ENCODE measurements around the gene ADD3. TPM values are rescaled to one million over a fixed set of nuclear protein-coding genes. Genes with fewer than 3 reads are reported as not detected.

Gene ADD3
- total and polyA plus RNA-seq, 2 of the 13 experiments (the other 11 are each of a cell fraction or from before 2014, with no cell fraction given) = 44.7 to 57.5 TPM

DNA sequence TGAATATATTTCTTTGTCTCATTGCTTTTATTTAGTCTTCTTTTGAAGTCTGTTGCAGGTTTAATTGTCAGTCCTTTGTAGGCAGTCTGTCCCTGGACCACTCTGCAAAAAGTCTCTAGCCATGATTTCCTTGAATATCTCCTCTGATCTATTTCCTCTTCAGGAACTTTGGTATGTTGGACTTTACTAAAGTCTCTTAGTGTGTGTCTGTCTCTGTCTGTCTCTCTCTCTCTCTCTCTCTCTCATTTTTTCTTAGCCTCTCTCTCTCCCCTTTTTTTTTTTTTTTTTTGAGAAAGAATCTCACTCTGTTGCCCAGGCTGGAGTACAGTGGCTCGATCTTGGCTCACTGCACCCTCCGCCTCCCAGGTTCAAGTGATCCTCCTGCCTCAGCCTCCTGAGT lies 57.5 kb downstream of the ADD3 start (continued):
- TF ChIP-seq, protein P1, sequence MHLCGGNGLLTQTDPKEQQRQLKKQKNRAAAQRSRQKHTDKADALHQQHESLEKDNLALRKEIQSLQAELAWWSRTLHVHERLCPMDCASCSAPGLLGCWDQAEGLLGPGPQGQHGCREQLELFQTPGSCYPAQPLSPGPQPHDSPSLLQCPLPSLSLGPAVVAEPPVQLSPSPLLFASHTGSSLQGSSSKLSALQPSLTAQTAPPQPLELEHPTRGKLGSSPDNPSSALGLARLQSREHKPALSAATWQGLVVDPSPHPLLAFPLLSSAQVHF (CRISPR knock-in tag; IDR thresholded peaks at IDR 0.05) = no peak
- TF ChIP-seq ZNF616 (CRISPR knock-in tag; IDR thresholded peaks at IDR 0.05; ENCODE audit: low read depth) (no peak), PHF21A (CRISPR knock-in tag; IDR thresholded peaks at IDR 0.05) (no peak), ZNF619 (CRISPR knock-in tag; IDR thresholded peaks at IDR 0.05) (no peak), XRCC5 (optimal IDR thresholded peaks at IDR 0.05; ENCODE audit: low read length) (no peak), ZNF577 (CRISPR knock-in tag; IDR thresholded peaks at IDR 0.05; ENCODE audit: borderline replicate concordance, low read depth) (no peak), ZNF17 (CRISPR knock-in tag; IDR thresholded peaks at IDR 0.05) (no peak), ZNF441 (CRISPR knock-in tag; IDR thresholded peaks at IDR 0.05; ENCODE audit: borderline replicate concordance) (no peak)
- TF ChIP-seq, protein P2, sequence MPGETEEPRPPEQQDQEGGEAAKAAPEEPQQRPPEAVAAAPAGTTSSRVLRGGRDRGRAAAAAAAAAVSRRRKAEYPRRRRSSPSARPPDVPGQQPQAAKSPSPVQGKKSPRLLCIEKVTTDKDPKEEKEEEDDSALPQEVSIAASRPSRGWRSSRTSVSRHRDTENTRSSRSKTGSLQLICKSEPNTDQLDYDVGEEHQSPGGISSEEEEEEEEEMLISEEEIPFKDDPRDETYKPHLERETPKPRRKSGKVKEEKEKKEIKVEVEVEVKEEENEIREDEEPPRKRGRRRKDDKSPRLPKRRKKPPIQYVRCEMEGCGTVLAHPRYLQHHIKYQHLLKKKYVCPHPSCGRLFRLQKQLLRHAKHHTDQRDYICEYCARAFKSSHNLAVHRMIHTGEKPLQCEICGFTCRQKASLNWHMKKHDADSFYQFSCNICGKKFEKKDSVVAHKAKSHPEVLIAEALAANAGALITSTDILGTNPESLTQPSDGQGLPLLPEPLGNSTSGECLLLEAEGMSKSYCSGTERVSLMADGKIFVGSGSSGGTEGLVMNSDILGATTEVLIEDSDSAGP (CRISPR knock-in tag; IDR thresholded peaks at IDR 0.05; ENCODE audit: borderline replicate concordance) = no peak
- TF ChIP-seq, protein P3, sequence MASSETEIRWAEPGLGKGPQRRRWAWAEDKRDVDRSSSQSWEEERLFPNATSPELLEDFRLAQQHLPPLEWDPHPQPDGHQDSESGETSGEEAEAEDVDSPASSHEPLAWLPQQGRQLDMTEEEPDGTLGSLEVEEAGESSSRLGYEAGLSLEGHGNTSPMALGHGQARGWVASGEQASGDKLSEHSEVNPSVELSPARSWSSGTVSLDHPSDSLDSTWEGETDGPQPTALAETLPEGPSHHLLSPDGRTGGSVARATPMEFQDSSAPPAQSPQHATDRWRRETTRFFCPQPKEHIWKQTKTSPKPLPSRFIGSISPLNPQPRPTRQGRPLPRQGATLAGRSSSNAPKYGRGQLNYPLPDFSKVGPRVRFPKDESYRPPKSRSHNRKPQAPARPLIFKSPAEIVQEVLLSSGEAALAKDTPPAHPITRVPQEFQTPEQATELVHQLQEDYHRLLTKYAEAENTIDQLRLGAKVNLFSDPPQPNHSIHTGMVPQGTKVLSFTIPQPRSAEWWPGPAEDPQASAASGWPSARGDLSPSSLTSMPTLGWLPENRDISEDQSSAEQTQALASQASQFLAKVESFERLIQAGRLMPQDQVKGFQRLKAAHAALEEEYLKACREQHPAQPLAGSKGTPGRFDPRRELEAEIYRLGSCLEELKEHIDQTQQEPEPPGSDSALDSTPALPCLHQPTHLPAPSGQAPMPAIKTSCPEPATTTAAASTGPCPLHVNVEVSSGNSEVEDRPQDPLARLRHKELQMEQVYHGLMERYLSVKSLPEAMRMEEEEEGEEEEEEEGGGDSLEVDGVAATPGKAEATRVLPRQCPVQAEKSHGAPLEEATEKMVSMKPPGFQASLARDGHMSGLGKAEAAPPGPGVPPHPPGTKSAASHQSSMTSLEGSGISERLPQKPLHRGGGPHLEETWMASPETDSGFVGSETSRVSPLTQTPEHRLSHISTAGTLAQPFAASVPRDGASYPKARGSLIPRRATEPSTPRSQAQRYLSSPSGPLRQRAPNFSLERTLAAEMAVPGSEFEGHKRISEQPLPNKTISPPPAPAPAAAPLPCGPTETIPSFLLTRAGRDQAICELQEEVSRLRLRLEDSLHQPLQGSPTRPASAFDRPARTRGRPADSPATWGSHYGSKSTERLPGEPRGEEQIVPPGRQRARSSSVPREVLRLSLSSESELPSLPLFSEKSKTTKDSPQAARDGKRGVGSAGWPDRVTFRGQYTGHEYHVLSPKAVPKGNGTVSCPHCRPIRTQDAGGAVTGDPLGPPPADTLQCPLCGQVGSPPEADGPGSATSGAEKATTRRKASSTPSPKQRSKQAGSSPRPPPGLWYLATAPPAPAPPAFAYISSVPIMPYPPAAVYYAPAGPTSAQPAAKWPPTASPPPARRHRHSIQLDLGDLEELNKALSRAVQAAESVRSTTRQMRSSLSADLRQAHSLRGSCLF (CRISPR knock-in tag; IDR thresholded peaks at IDR 0.05; ENCODE audit: borderline replicate concordance) = no peak

Data from HepG2 (cell line).